GM21723 (cell line): ENCODE data around the gene PATJ.
"Not testable (repeated sequence)": the region's sequence is repeated elsewhere in the genome, so short reads cannot be mapped to it uniquely, and the experiment has no call there.

Source experiments
- ATAC-seq: cut with Tn5 transposase; IDR thresholded peaks from one replicate; pipeline ENCODE4 v1.9.1; 2021; ENCODE audit warnings: mild to moderate bottlenecking, moderate library complexity; ENCODE audit not compliant: unreplicated experiment

Gene PATJ

GRCh38 chr1:61887076-61887867 is 145.0 kb downstream of the PATJ start:
- ATAC-seq: no peak

- no peak for ATAC-seq
These were observed 145.8 kb downstream of the PATJ start for GRCh38 chr1:61887931-61888564.

GRCh38 chr1:61888808-61889207 is 146.5 kb downstream of the PATJ start:
- ATAC-seq: no peak

- ATAC-seq: not testable (repeated sequence)
These were observed 148.2 kb downstream of the PATJ start for GRCh38 chr1:61890435-61890834.

- no peak for ATAC-seq
These were observed 150.7 kb downstream of the PATJ start for GRCh38 chr1:61892977-61893376.

GRCh38 chr1:61894296-61894695 is 152.0 kb downstream of the PATJ start:
- ATAC-seq: not testable (repeated sequence)

- no peak for ATAC-seq
These were observed 152.9 kb downstream of the PATJ start for GRCh38 chr1:61895175-61895574.

GRCh38 chr1:61898658-61899057 is 156.4 kb downstream of the PATJ start:
- no peak for ATAC-seq

- ATAC-seq: no peak
These were observed 162.1 kb downstream of the PATJ start for GRCh38 chr1:61904354-61904753.

- no peak for ATAC-seq
These were observed 164.8 kb downstream of the PATJ start for GRCh38 chr1:61907102-61907501.

GRCh38 chr1:61910035-61910434 is 167.8 kb downstream of the PATJ start:
- ATAC-seq: no peak

- no peak for ATAC-seq
These were observed 172.7 kb downstream of the PATJ start for GRCh38 chr1:61914823-61915482.

GRCh38 chr1:61921435-61921834 is 179.2 kb downstream of the PATJ start:
- ATAC-seq: no peak

GRCh38 chr1:61922950-61923480 is 180.7 kb downstream of the PATJ start:
- ATAC-seq: no peak

GRCh38 chr1:61925591-61926298 is 183.5 kb downstream of the PATJ start:
- ATAC-seq: no peak

- no peak for ATAC-seq
These were observed 184.3 kb downstream of the PATJ start for GRCh38 chr1:61926597-61926996.

- ATAC-seq: no peak
These were observed 187.9 kb downstream of the PATJ start for GRCh38 chr1:61930116-61930645.

GRCh38 chr1:61931587-61932279 is 189.5 kb downstream of the PATJ start:
- no peak for ATAC-seq

GRCh38 chr1:61935516-61935915 is 193.2 kb downstream of the PATJ start:
- ATAC-seq: no peak

GRCh38 chr1:61936839-61937238 is 194.6 kb downstream of the PATJ start:
- no peak for ATAC-seq
